HEK293 (cell line): ENCODE data around the gene TPM2.

Experiments used
- CTCF ChIA-PET: fragments of 350-600 bp; formaldehyde crosslinking; extraction: SDS; loops from one replicate; lab custom pipeline; 2021; ENCODE audit warnings: antibody characterized with exemption; lab: Yijun Ruan, JAX
- POLR2A ChIA-PET: fragments of 300-600 bp; formaldehyde crosslinking; extraction: SDS; loops from one replicate; lab custom pipeline; 2020; ENCODE audit warnings: antibody characterized with exemption, inconsistent platforms; lab: Yijun Ruan, JAX
- H3K27ac ChIP-seq: fragments of 200-500 bp; sonication (Bioruptor generic); 2 replicates; pipeline ENCODE4 v1.5.1; 2014; ENCODE audit warnings: low read depth, low read length, control low read depth, inconsistent platforms; ENCODE audit errors: extremely low read depth
- H3K36me3 ChIP-seq, 2 experiments: fragments of 200-500 bp in 1 of 2; sonication (Bioruptor generic) in 1 of 2; 1 replicate in 1 of 2; 2 replicates in 1 of 2; pipeline ENCODE4 v1.5.1; 2014 to 2017; ENCODE audit warnings: inconsistent platforms in 2 of 2, low read length in 2 of 2; ENCODE audit not compliant: control insufficient read depth in 2 of 2, insufficient read depth in 1 of 2
- H3K4me1 ChIP-seq: fragments of 200-500 bp; sonication (Bioruptor generic); 2 replicates; pipeline ENCODE4 v1.5.1; 2014; ENCODE audit warnings: mild to moderate bottlenecking, low read length, inconsistent platforms; ENCODE audit not compliant: control insufficient read depth, insufficient read depth
- H3K4me3 ChIP-seq: 2 replicates; pipeline ENCODE4 v1.5.1; 2011; ENCODE audit warnings: low read depth, mild to moderate bottlenecking, control low read depth, low read length, moderate library complexity
- H3K9me3 ChIP-seq: fragments of 200-500 bp; sonication (Bioruptor generic); 2 replicates; pipeline ENCODE4 v1.5.1; 2014; ENCODE audit warnings: low read depth, low read length, inconsistent platforms; ENCODE audit not compliant: control insufficient read depth, insufficient read depth
- FEZF1 ChIP-seq: fragments of 450-650 bp; formaldehyde crosslinking; IDR thresholded peaks from 2 replicates; pipeline ENCODE4 v1.5.1; 2016; ENCODE audit warnings: missing biosample characterization, missing genetic modification characterization
- GLIS1 ChIP-seq: fragments of 450-650 bp; formaldehyde crosslinking; IDR thresholded peaks from 2 replicates; pipeline ENCODE4 v1.5.1; 2016; ENCODE audit warnings: missing biosample characterization, missing genetic modification characterization
- HOXC10 ChIP-seq: sonication (generic); formaldehyde crosslinking; IDR thresholded peaks from 2 replicates; pipeline ENCODE4 v1.8.1; 2023; ENCODE audit warnings: mild to moderate bottlenecking, missing genetic modification reagents
- SCRT1 ChIP-seq: fragments of 450-650 bp; formaldehyde crosslinking; IDR thresholded peaks from 2 replicates; pipeline ENCODE4 v1.5.1; 2016; ENCODE audit warnings: missing biosample characterization, missing genetic modification characterization, borderline replicate concordance
- SP2 ChIP-seq: fragments of 450-650 bp; formaldehyde crosslinking; IDR thresholded peaks from 2 replicates; pipeline ENCODE4 v1.5.1; 2016; ENCODE audit warnings: missing biosample characterization, missing genetic modification characterization
- TRIM28 ChIP-seq: IDR thresholded peaks from 2 replicates; pipeline ENCODE4 v1.6.1; 2011; ENCODE audit warnings: low read length, control low read depth, borderline replicate concordance
- ZBTB10 ChIP-seq: fragments of 450-650 bp; formaldehyde crosslinking; IDR thresholded peaks from 2 replicates; pipeline ENCODE4 v1.5.1; 2016; ENCODE audit warnings: missing biosample characterization, missing genetic modification characterization
- ZNF138 ChIP-seq: fragments of 450-650 bp; formaldehyde crosslinking; IDR thresholded peaks from 2 replicates; pipeline ENCODE4 v1.5.1; 2016; ENCODE audit warnings: missing biosample characterization, missing genetic modification characterization, borderline replicate concordance
- ZNF146 ChIP-seq: fragments of 450-650 bp; formaldehyde crosslinking; IDR thresholded peaks from 2 replicates; pipeline ENCODE4 v1.5.1; 2016; ENCODE audit warnings: missing biosample characterization, missing genetic modification characterization
- ZNF155 ChIP-seq: fragments of 450-650 bp; formaldehyde crosslinking; IDR thresholded peaks from 2 replicates; pipeline ENCODE4 v1.5.1; 2016; ENCODE audit warnings: missing biosample characterization, missing genetic modification characterization
- ZNF221 ChIP-seq: fragments of 450-650 bp; formaldehyde crosslinking; IDR thresholded peaks from 2 replicates; pipeline ENCODE4 v1.5.1; 2017; ENCODE audit warnings: missing biosample characterization, missing genetic modification characterization, borderline replicate concordance
- ZNF311 ChIP-seq: fragments of 450-650 bp; formaldehyde crosslinking; IDR thresholded peaks from 2 replicates; pipeline ENCODE4 v1.5.1; 2017; ENCODE audit warnings: missing biosample characterization, missing genetic modification characterization, borderline replicate concordance
- ZNF391 ChIP-seq: fragments of 450-650 bp; formaldehyde crosslinking; IDR thresholded peaks from 2 replicates; pipeline ENCODE4 v1.5.1; 2016; ENCODE audit warnings: low read depth, missing biosample characterization, missing genetic modification characterization, borderline replicate concordance
- ZNF423 ChIP-seq: fragments of 450-650 bp; formaldehyde crosslinking; IDR thresholded peaks from 2 replicates; pipeline ENCODE4 v1.5.1; 2016; ENCODE audit warnings: missing biosample characterization, missing genetic modification characterization
- ZNF433 ChIP-seq: fragments of 450-650 bp; formaldehyde crosslinking; IDR thresholded peaks from 2 replicates; pipeline ENCODE4 v1.5.1; 2016; ENCODE audit warnings: missing biosample characterization, missing genetic modification characterization, low read depth
- ZNF529 ChIP-seq: fragments of 450-650 bp; formaldehyde crosslinking; IDR thresholded peaks from 2 replicates; pipeline ENCODE4 v1.5.1; 2017; ENCODE audit warnings: missing genetic modification characterization, missing biosample characterization; ENCODE audit not compliant: insufficient replicate concordance
- ZNF561 ChIP-seq: fragments of 450-650 bp; IDR thresholded peaks from 2 replicates; pipeline ENCODE4 v1.5.1; 2018; ENCODE audit warnings: missing biosample characterization, missing genetic modification characterization, borderline replicate concordance
- ZNF654 ChIP-seq: fragments of 450-650 bp; formaldehyde crosslinking; IDR thresholded peaks from 2 replicates; pipeline ENCODE4 v1.5.1; 2016; ENCODE audit warnings: low read depth, missing biosample characterization, missing genetic modification characterization
- ZNF664 ChIP-seq: fragments of 450-650 bp; formaldehyde crosslinking; IDR thresholded peaks from 2 replicates; pipeline ENCODE4 v1.5.1; 2016; ENCODE audit warnings: missing biosample characterization, missing genetic modification characterization
- ZNF670 ChIP-seq: fragments of 450-650 bp; formaldehyde crosslinking; IDR thresholded peaks from 2 replicates; pipeline ENCODE4 v1.5.1; 2016; ENCODE audit warnings: missing biosample characterization, missing genetic modification characterization, low read depth
- ZSCAN4 ChIP-seq: fragments of 450-650 bp; formaldehyde crosslinking; IDR thresholded peaks from 2 replicates; pipeline ENCODE4 v1.5.1; 2017; ENCODE audit warnings: missing biosample characterization, missing genetic modification characterization
- TF ChIP-seq, protein P1 (sequence below): fragments of 450-650 bp; formaldehyde crosslinking; IDR thresholded peaks from 2 replicates; pipeline ENCODE4 v1.5.1; 2016; ENCODE audit warnings: missing biosample characterization, missing genetic modification characterization
- TF ChIP-seq, protein P2 (sequence below): fragments of 450-650 bp; formaldehyde crosslinking; IDR thresholded peaks from 2 replicates; pipeline ENCODE4 v1.5.1; 2016; ENCODE audit warnings: missing biosample characterization, missing genetic modification characterization

TPM2 gene

GRCh38 chr9:35682051-35682450, 7.7 kb downstream of the TPM2 start:
- ChIA-PET POLR2A (no interaction called here), CTCF (interaction anchor here (0.7 kb wide), 1 partner anchor 17 kb away, joined by 4 read pairs; the partner anchor contains the start of gene ARHGEF39)
- Histone ChIP-seq H3K36me3 (peaks cover 0 to 32% of the 10 kb centered on the region in 2 experiments; a peak in 1 of 3 replicates), H3K9me3 (no peaks in the 10 kb centered on the region), H3K4me1 (no peaks in the 10 kb centered on the region), H3K4me3 (no peak overlapping the region), H3K27ac (no peak overlapping the region)
- TF ChIP-seq FEZF1: no peak
- TF ChIP-seq GLIS1 (tag by site-specific recombination): no peak
- no peak for TF ChIP-seq ZNF654 (tag by site-specific recombination)
- TF ChIP-seq ZNF311 (tag by site-specific recombination): no peak
- no peak for TF ChIP-seq ZNF138 (tag by site-specific recombination)
- TF ChIP-seq ZNF529 (tag by site-specific recombination): no peak
- no peak for TF ChIP-seq ZNF146
- TF ChIP-seq ZNF664 (tag by site-specific recombination): no peak
- no peak for TF ChIP-seq SCRT1
- TF ChIP-seq TRIM28: no peak

GRCh38 chr9:35681341-35682002, 8.3 kb downstream of the TPM2 start:
- Histone ChIP-seq H3K4me3 (no peak overlapping the region), H3K36me3 (peaks cover 0 to 32% of the 10 kb centered on the region in 2 experiments; a peak in 1 of 3 replicates), H3K9me3 (no peaks in the 10 kb centered on the region), H3K27ac (no peak overlapping the region), H3K4me1 (no peaks in the 10 kb centered on the region)
- ChIA-PET CTCF (no interaction called here), POLR2A (interaction anchor here (1.2 kb wide), 1 partner anchor 9 kb away, joined by 4 read pairs; no protein-coding TSS in a partner anchor)
- 0 out of 2 replicates have a peak, but pooled peaks have one; percentile 25 for TF ChIP-seq ZSCAN4 (tag by site-specific recombination)
- TF ChIP-seq ZNF433 (tag by site-specific recombination): no peak

DNA sequence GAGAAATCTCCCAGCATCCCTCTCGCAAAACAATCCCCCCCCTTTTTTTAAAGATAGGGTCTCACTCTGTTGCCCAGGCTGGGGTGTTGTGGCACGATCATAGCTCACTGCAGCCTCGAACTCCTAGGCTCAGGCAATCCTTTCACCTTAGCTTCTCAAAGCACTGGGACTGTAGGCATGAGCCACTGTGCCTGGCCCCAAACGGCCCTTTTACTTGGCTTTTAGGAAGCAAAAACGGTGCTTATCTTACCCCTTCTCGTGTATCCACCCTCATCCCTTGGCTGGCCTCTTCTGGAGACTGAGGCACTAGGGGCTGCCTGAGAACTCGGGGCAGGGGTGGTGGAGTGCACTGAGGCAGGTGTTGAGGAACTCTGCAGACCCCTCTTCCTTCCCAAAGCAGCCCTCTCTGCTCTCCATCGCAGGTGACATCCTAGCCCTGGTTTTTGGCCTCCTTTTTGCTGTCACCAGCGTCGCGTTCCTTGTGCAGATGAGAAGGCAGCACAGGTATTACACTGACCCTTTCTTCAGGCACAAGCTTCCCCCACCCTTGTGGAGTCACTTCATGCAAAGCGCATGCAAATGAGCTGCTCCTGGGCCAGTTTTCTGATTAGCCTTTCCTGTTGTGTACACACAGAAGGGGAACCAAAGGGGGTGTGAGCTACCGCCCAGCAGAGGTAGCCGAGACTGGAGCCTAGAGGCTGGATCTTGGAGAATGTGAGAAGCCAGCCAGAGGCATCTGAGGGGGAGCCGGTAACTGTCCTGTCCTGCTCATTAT, 9.2 kb downstream of the TPM2 start:
- H3K4me1 ChIP-seq: no peaks in the 10 kb centered on the region
- H3K36me3 ChIP-seq: peaks cover 0 to 31% of the 10 kb centered on the region in 2 experiments; a peak in 1 of 3 replicates
- H3K27ac ChIP-seq: no peak overlapping the region
- ChIA-PET CTCF (interaction anchor here (0.6 to 1.6 kb wide), 3 partner anchors 16 to 50 kb away, joined by 3 to 14 read pairs (median 3); no protein-coding TSS in a partner anchor), POLR2A (interaction anchor here (0.9 to 1.5 kb wide), 3 partner anchors 10 to 48 kb away, joined by 3 to 4 read pairs (median 4); no protein-coding TSS in a partner anchor)
- no peak overlapping the region for H3K4me3 ChIP-seq
- no peaks in the 10 kb centered on the region for H3K9me3 ChIP-seq
- no peak for TF ChIP-seq SCRT1
- TF ChIP-seq HOXC10: no peak
- no peak for TF ChIP-seq ZNF423
- TF ChIP-seq, protein P1, sequence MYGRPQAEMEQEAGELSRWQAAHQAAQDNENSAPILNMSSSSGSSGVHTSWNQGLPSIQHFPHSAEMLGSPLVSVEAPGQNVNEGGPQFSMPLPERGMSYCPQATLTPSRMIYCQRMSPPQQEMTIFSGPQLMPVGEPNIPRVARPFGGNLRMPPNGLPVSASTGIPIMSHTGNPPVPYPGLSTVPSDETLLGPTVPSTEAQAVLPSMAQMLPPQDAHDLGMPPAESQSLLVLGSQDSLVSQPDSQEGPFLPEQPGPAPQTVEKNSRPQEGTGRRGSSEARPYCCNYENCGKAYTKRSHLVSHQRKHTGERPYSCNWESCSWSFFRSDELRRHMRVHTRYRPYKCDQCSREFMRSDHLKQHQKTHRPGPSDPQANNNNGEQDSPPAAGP (tag by site-specific recombination): no peak
- no peak for TF ChIP-seq SP2
- TF ChIP-seq ZNF155: no peak
- no peak for TF ChIP-seq ZNF670 (tag by site-specific recombination)
- no peak for TF ChIP-seq ZNF561 (tag by site-specific recombination)
- no peak for TF ChIP-seq ZNF391
- TF ChIP-seq ZNF221: no peak
- TF ChIP-seq, protein P2, sequence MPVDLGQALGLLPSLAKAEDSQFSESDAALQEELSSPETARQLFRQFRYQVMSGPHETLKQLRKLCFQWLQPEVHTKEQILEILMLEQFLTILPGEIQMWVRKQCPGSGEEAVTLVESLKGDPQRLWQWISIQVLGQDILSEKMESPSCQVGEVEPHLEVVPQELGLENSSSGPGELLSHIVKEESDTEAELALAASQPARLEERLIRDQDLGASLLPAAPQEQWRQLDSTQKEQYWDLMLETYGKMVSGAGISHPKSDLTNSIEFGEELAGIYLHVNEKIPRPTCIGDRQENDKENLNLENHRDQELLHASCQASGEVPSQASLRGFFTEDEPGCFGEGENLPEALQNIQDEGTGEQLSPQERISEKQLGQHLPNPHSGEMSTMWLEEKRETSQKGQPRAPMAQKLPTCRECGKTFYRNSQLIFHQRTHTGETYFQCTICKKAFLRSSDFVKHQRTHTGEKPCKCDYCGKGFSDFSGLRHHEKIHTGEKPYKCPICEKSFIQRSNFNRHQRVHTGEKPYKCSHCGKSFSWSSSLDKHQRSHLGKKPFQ (tag by site-specific recombination): no peak
- no peak for TF ChIP-seq ZBTB10 (tag by site-specific recombination)
